GM21619 (cell line): Measurements from ENCODE around the gene CCDC152.
"Not testable (repeated sequence)": the region's sequence is repeated elsewhere in the genome, so short reads cannot be mapped to it uniquely, and the experiment has no call there.

ENCODE experiments used
- ATAC-seq: cut with Tn5 transposase; IDR thresholded peaks from one replicate; pipeline ENCODE4 v1.9.1; 2021; ENCODE audit not compliant: unreplicated experiment

Gene CCDC152

GRCh38 chr5:42811591-42812446 lies 55.2 kb downstream of the CCDC152 start, which contains the start of gene SELENOP:
SELENOP (minus strand) TSS chr5:42811892; CDS start chr5:42808353, 3,539 bp downstream.
- no peak for ATAC-seq

GRCh38 chr5:42812620-42813019 lies 56.0 kb downstream of the CCDC152 start:
- ATAC-seq: no peak

GRCh38 chr5:42813533-42813932 lies 56.9 kb downstream of the CCDC152 start:
- ATAC-seq: no peak

GRCh38 chr5:42816546-42816945 lies 59.9 kb downstream of the CCDC152 start:
- ATAC-seq: not testable (repeated sequence)

- no peak for ATAC-seq
These were observed 63.1 kb downstream of the CCDC152 start for GRCh38 chr5:42819745-42820144.

- no peak for ATAC-seq
These were observed 65.9 kb downstream of the CCDC152 start for GRCh38 chr5:42822548-42822947.

- ATAC-seq: no peak
These were observed 67.8 kb downstream of the CCDC152 start for GRCh38 chr5:42824347-42824976.

GRCh38 chr5:42825422-42826148 lies 69.0 kb downstream of the CCDC152 start:
- ATAC-seq: no peak

GRCh38 chr5:42826757-42827515 lies 70.3 kb downstream of the CCDC152 start:
- ATAC-seq: no peak

GRCh38 chr5:42828671-42829070 lies 72.1 kb downstream of the CCDC152 start:
- ATAC-seq: no peak

GRCh38 chr5:42830924-42831323 lies 74.3 kb downstream of the CCDC152 start:
- no peak for ATAC-seq

- ATAC-seq: no peak
These were observed 75.4 kb downstream of the CCDC152 start for GRCh38 chr5:42832060-42832459.

- ATAC-seq: no peak
These were observed 79.6 kb downstream of the CCDC152 start for GRCh38 chr5:42836070-42836769.

- ATAC-seq: no peak
These were observed 81.0 kb downstream of the CCDC152 start for GRCh38 chr5:42837601-42838000.

- no peak for ATAC-seq
These were observed 82.6 kb downstream of the CCDC152 start for GRCh38 chr5:42839196-42839595.

- no peak for ATAC-seq
These were observed 83.7 kb downstream of the CCDC152 start for GRCh38 chr5:42840269-42840668.

GRCh38 chr5:42840842-42841567 lies 84.4 kb downstream of the CCDC152 start:
- ATAC-seq: no peak

GRCh38 chr5:42842921-42843641 lies 86.5 kb downstream of the CCDC152 start:
- no peak for ATAC-seq
